Pancreas (tissue), 10 donors: ENCODE data around the gene CYP17A1. TPM values are rescaled to one million over a fixed set of nuclear protein-coding genes. Genes with fewer than 3 reads are reported as not detected.
"Not testable (repeated sequence)": the region's sequence is repeated elsewhere in the genome, so short reads cannot be mapped to it uniquely, and the experiment has no call there.

ENCODE experiments used
- ATAC-seq, 4 donors: fragments of 200-7000 bp; cut with Tn5 transposase; one replicate each; pipeline versions ENCODE4 v1.8.0 to v1.9.1; 2020; ENCODE audit warnings: mild to moderate bottlenecking in 4 of 4, moderate library complexity in 4 of 4
- DNase-seq, 6 donors: peaks; one replicate each; pipeline ENCODE4 v3.0.0-alpha.2; 2020
- FAIRE-seq: peaks from 2 replicates; lab custom pipeline; 2012; peaks lifted over from hg19 to GRCh38; lab: Jason Lieb, UNC
- H3K27ac ChIP-seq, 4 donors: fragments of 200-600 bp; sonication (generic); 1 replicate in 3 of 4; 2 replicates in 1 of 4; pipeline versions ENCODE4 v1.5.0 to v1.8.0; 2020
- H3K27me3 ChIP-seq, 4 donors: fragments of 200-600 bp; one replicate each; pipeline ENCODE4 v1.8.0; 2021
- H3K36me3 ChIP-seq, 3 donors: fragments of 200-600 bp; sonication (generic) in 1 of 3; one replicate each; pipeline versions ENCODE4 v1.5.0 to v1.8.0; 2020 to 2021
- H3K4me1 ChIP-seq, 3 donors: fragments of 200-600 bp; one replicate each; pipeline ENCODE4 v1.8.0; 2021
- H3K4me3 ChIP-seq, 4 donors: fragments of 200-600 bp; sonication (generic) in 2 of 4; one replicate each; pipeline versions ENCODE4 v1.5.0 to v1.8.0; 2020 to 2021
- H3K9me3 ChIP-seq, 4 donors: fragments of 200-600 bp; one replicate each; pipeline ENCODE4 v1.8.0; 2021
- WGBS, 2 donors: extraction: QIAGEN DNeasy Blood & Tissue Kit; methylation state at CpG; one replicate each; pipeline ENCODE4 v1.1.7; 2013; 5-methylcytosine and 5-hydroxymethylcytosine counted together
- intact Hi-C, 3 donors: fragments of 100-400 bp; cut with DNase I; formaldehyde crosslinking; loops; one replicate each; pipeline versions ENCODE4 v1.11.1 to v1.14.2; 2022
- polyA plus RNA-seq, 2 donors: library from polyadenylated mRNA; stranded (reverse); fragments of 200-250 nt; gene quantifications; one replicate each; pipeline ENCODE4 v1.2.3, GENCODE V29; 2013
- total RNA-seq, 6 donors: library from RNA; stranded (reverse); fragmentation: NEBNext Ultra II Directional in 4 of 6; extraction: Animal tissue kit (Norgen Biotek cat#: 25700) in 4 of 6; gene quantifications; one replicate each; pipeline versions ENCODE4 v1.2.1 to v1.2.4, GENCODE V29; 2021 to 2023
- TF ChIP-seq, protein P1 (sequence below), 4 donors: fragments of 200-600 bp; sonication (generic) in 3 of 4; IDR thresholded peaks; one replicate each; pipeline versions ENCODE4 v1.5.0 to v1.8.0; 2021; ENCODE audit warnings: antibody characterized with exemption in 4 of 4
- donor health status: healthy with polysubstance abuse.
- donor health status: DM: no; HTN: no; CAD: no; lungs with moderate emphysema.
- donor health status: DM: no; HTN: no; CAD: no.
- donor health status: control.
- donor health status: control.
- donor health status: Bipolar disorder and iron deficiency.
- donor health status: DM: yes; HTN: yes; CAD: no.
- donor health status: DM: no; HTN: no; CAD: no.
- donor health status: DM: no; HTN: no; CAD: no.
- donor health status: DM: yes; HTN: yes; CAD: no.

The CYP17A1 gene
- total and polyA plus RNA-seq, 8 donors: 0.11 to 6.4 (median 0.35) TPM; not detected in 1

DNA sequence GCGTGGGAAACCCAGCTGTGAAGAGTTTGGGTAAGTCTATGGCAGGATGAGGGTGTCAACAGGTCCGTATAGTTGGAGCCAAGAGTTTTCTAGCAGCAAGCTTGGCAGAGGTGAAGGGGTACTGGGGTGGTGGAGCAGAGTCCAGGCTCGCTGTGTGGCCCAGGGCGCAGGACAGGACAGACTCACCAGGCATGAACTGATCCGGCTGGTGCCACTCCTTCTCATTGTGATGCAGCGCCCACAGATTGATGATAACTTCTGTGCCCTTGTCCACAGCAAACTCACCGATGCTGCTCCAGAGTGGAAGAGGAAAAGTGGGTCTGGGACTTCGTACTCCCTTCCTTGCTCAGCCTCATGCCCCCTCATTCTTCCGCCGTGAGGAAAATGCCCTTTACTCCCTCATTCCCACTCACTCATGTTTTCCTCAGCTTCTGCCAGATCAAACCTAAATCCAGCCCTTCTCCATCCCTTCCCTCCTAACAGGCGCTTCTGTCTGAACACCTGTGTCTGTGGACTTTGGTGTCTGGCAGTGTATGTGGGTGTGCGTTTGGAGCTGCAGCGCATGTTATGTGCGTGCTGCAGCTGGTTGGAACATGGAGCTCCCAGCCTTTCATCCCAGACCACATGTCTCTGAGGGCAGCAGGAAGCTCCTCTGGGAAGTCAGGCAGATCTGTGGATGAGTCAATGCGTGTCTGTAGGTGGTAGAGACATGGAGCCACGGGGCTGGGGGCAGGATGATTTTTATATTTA is 5.7 kb downstream of the CYP17A1 start:
- no peak overlapping the region for H3K4me3 ChIP-seq
- no peaks in the 10 kb centered on the region for H3K4me1 ChIP-seq
- intact Hi-C loops: loop anchor here in 2 of 3 donors (2.0 to 10.0 kb wide), 3 partner anchors 71 to 243 kb away; no protein-coding TSS in a partner anchor
- H3K27me3 ChIP-seq: no peaks in the 10 kb centered on the region
- ATAC-seq (no peak), FAIRE-seq (no peak), DNase-seq (no peak)
- 55 to 63% methylated on average over 16 of the region's 16 CpGs for WGBS, 2 donors
- no peaks in the 10 kb centered on the region for H3K9me3 ChIP-seq
- no peaks in the 10 kb centered on the region for H3K36me3 ChIP-seq
- no peak overlapping the region for H3K27ac ChIP-seq
- TF ChIP-seq, protein P1, sequence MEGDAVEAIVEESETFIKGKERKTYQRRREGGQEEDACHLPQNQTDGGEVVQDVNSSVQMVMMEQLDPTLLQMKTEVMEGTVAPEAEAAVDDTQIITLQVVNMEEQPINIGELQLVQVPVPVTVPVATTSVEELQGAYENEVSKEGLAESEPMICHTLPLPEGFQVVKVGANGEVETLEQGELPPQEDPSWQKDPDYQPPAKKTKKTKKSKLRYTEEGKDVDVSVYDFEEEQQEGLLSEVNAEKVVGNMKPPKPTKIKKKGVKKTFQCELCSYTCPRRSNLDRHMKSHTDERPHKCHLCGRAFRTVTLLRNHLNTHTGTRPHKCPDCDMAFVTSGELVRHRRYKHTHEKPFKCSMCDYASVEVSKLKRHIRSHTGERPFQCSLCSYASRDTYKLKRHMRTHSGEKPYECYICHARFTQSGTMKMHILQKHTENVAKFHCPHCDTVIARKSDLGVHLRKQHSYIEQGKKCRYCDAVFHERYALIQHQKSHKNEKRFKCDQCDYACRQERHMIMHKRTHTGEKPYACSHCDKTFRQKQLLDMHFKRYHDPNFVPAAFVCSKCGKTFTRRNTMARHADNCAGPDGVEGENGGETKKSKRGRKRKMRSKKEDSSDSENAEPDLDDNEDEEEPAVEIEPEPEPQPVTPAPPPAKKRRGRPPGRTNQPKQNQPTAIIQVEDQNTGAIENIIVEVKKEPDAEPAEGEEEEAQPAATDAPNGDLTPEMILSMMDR (IDR thresholded peaks at IDR 0.05): no peak

DNA sequence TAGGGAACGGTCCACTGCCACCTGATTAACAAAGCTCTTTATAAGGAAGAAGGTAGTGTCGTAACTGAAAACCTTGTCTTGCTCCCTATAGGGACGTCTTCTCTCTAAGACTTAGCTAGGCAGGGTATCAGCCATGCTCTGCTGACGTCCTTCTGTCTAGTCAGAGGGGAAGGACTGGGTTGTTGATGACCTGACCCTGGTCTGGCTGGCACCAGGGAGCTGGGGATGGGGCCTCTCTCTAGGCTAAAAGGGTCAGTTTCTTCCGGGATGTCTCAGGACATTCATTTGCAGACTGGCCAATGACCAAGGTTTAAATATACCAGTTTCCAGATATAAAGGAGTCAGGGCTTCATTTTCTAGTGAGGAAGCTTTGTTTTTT is 9.6 kb downstream of the CYP17A1 start:
- Histone ChIP-seq H3K36me3 (no peaks in the 10 kb centered on the region), H3K27ac (no peak overlapping the region), H3K4me1 (no peaks in the 10 kb centered on the region), H3K27me3 (no peaks in the 10 kb centered on the region), H3K4me3 (no peak overlapping the region), H3K9me3 (no peaks in the 10 kb centered on the region)
- TF ChIP-seq, protein P1 (IDR thresholded peaks at IDR 0.05): no peak
- FAIRE-seq (no peak), ATAC-seq (no peak), DNase-seq (no peak)
- 75 to 78% methylated on average over 5 of the region's 5 CpGs for WGBS, 2 donors
- intact Hi-C loops: no loop called here

DNA sequence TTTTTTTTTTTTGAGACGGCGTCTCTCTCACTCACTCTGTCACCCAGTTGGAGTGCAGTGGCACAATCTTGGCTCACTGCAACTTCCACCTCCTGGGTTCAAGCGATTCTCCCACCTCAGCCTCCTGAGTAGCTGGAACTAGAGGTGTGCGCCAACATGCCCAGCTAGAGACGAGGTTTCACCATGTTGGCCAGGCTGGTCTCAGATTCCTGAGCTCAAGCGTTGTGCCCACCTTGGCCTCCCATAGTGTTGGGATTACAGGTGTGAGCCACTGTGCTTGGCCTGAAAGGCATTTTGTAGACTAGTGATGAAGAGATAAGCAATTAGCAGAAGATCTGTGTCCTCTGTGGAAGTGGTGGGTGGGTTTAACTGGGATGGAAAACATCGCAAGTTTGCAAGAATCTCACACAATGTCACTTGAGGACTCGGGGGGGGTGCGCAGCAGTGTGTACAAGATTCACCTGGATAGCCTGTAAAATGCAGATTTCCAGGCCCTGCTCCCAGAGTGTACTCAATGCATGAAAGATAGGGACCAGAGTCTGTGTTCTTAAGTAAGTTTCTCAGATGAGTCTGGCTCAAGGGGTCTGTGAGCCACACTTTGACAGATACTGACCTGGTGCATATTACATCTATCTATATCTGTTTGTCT is 10.9 kb downstream of the CYP17A1 start:
- no peak overlapping the region for H3K27ac ChIP-seq
- no peaks in the 10 kb centered on the region for H3K27me3 ChIP-seq
- ATAC-seq (no peak), DNase-seq (no peak), FAIRE-seq (no peak)
- TF ChIP-seq, protein P1 (IDR thresholded peaks at IDR 0.05): no peak
- no peaks in the 10 kb centered on the region for H3K4me1 ChIP-seq
- no peaks in the 10 kb centered on the region for H3K9me3 ChIP-seq
- 81 to 85% methylated on average over 9 of the region's 9 CpGs for WGBS, 2 donors
- intact Hi-C loops: no loop called here
- H3K4me3 ChIP-seq: no peak overlapping the region
- no peaks in the 10 kb centered on the region for H3K36me3 ChIP-seq

DNA sequence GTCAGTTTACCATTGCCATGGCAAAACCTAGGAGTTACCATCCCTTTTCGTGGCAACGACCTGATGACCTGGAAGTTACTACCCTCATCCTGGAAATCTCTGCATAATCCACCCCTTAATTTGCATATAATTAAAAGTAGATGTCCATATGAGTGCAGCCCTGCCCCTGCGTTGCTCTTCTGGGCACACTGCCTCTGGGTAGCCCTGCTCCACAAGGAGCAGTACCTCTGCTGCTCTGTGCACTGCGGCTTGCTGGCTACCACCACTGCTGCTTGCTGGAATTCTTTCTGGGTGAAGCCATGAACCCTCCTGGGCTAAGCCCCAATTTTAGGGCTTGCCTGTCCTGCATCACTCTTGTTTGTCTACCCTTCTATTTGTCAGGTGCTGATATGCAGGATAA is 12.5 kb downstream of the CYP17A1 start:
- no peak for DNase-seq
- no peak overlapping the region for H3K4me3 ChIP-seq
- H3K27ac ChIP-seq: no peak overlapping the region
- 86 to 91% methylated on average over 4 of the region's 4 CpGs for WGBS, 2 donors
- no peaks in the 10 kb centered on the region for H3K27me3 ChIP-seq
- intact Hi-C loops: no loop called here
- ATAC-seq: no peak
- FAIRE-seq: no peak
- no peaks in the 10 kb centered on the region for H3K9me3 ChIP-seq
- no peaks in the 10 kb centered on the region for H3K36me3 ChIP-seq
- TF ChIP-seq, protein P1 (IDR thresholded peaks at IDR 0.05): no peak
- H3K4me1 ChIP-seq: no peaks in the 10 kb centered on the region

DNA sequence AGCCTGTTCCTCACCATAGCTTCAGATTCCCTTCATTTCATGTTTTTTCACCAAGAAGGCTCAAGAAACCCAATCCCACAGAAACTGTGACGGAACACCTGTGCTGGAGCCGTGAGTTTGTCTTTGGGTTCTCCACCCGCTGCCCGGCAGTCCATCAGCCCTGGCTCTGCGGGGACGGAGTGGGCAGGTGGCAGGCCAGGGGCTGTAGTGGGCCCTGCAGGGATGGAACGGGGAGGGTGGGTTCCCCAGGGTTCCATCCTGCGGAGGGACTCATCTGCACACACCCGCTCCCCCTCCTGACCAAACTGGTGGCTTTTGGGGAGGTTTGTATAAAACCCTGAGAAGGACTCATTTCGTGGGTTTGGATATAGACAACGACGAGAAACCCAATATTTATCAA is 15.0 kb downstream of the CYP17A1 start:
- H3K36me3 ChIP-seq: no peaks in the 10 kb centered on the region
- H3K9me3 ChIP-seq: no peaks in the 10 kb centered on the region
- DNase-seq (no peak), ATAC-seq (no peak), FAIRE-seq (no peak)
- no peak overlapping the region for H3K27ac ChIP-seq
- H3K4me3 ChIP-seq: no peak overlapping the region
- H3K27me3 ChIP-seq: no peaks in the 10 kb centered on the region
- 84 to 89% methylated on average over 12 of the region's 12 CpGs for WGBS, 2 donors
- TF ChIP-seq, protein P1 (IDR thresholded peaks at IDR 0.05): no peak
- intact Hi-C loops: no loop called here
- no peaks in the 10 kb centered on the region for H3K4me1 ChIP-seq

DNA sequence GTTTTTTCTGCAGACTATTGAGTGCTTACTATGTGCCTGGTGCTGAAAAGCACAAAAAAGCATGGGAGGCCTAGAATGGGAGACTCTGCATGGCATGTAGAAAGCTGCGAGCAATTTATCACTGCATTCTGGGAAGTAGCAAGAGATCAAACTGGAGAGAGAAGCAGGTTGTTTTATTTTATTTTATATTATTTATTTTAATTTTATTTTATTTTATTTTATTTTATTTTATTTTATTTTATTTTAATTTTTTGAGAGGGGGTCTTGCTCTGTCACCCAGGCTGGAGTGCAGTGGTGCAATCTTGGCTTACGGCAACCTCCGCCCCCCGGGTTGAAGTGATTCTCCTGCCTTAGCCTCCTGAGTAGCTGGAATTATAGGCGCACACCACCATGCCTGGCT is 17.2 kb downstream of the CYP17A1 start:
- H3K36me3 ChIP-seq, FAIRE-seq, H3K27ac ChIP-seq, H3K4me1 ChIP-seq, H3K27me3 ChIP-seq, intact Hi-C loops, H3K4me3 ChIP-seq, DNase-seq, ATAC-seq, H3K9me3 ChIP-seq: not testable (repeated sequence)
- 95 to 97% methylated on average over 5 of the region's 5 CpGs for WGBS, 2 donors
